Measurements from ENCODE around the gene KLHL36. TPM values are rescaled to one million over a fixed set of nuclear protein-coding genes. Genes with fewer than 3 reads are reported as not detected.

The KLHL36 gene
- total RNA-seq, 1 donor from 2014 or later: 53.0 TPM

DNA sequence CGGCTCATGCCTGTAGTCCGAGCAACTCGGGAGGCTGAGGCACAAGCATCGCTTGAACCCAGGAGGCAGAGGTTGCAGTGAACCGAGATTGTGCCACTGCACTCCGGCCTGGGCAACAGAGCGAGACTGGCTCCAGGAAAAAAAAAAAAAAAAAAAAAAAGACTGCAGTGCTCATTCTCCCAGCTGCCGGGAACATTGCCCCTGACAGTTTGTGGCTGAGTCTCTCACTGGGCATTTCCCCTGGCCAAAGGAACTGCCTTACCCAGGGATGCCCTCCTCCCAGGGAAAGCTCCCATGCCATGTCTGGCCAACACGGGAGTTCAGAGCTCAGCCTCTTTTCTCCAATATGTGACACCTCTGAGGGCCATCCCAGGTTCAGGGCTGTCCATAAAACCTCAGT, 30.2 kb downstream of the KLHL36 start:
- Histone ChIP-seq H3K4me3 (no peak overlapping the region), H3K4me1 (no peaks in the 10 kb centered on the region), H3K9me3 (no peaks in the 10 kb centered on the region), H3K27me3 (ENCODE audit: low read depth) (peaks cover 12% of the 10 kb centered on the region), H3K27ac (no peak overlapping the region), H3K36me3 (no peaks in the 10 kb centered on the region)
- no peak for ATAC-seq
- DNase-seq: no peak
- intact Hi-C loops (cut with DNase I): loop anchor here (10.0 kb wide), 1 partner anchor 46 kb away; no protein-coding TSS in a partner anchor
- TF ChIP-seq, protein P1, sequence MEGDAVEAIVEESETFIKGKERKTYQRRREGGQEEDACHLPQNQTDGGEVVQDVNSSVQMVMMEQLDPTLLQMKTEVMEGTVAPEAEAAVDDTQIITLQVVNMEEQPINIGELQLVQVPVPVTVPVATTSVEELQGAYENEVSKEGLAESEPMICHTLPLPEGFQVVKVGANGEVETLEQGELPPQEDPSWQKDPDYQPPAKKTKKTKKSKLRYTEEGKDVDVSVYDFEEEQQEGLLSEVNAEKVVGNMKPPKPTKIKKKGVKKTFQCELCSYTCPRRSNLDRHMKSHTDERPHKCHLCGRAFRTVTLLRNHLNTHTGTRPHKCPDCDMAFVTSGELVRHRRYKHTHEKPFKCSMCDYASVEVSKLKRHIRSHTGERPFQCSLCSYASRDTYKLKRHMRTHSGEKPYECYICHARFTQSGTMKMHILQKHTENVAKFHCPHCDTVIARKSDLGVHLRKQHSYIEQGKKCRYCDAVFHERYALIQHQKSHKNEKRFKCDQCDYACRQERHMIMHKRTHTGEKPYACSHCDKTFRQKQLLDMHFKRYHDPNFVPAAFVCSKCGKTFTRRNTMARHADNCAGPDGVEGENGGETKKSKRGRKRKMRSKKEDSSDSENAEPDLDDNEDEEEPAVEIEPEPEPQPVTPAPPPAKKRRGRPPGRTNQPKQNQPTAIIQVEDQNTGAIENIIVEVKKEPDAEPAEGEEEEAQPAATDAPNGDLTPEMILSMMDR (IDR thresholded peaks at IDR 0.05): no peak

DNA sequence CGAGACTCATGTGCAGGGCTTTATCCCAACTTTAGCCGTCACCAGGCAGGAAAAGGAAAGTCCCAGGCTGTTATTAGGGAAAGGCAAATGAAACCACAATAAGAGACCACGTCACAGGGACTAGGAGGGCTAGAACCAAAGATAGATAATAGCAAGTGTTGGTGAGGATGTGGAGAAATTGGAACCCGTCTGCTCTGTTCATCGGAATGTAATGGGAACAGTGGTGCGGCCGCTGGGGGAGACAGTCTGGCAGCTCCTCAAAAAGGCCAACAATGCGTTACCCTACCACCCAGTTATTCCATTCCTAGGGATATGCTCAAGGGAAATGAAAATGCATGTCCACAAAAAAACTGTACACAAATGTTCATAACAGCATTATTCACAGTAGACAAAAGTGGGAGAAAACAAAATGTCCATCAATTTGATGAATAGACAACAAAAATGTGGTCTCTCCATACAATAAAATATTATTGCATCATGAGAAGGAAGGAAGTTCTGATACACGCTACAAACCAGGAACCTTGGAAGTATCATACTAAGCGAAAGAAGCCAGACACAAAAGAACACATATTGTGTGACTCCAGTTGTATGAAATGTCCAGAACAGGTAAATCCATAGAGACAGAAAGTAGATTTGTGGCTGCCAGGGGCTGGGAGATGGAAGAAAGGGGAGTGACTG, 32.0 kb downstream of the KLHL36 start:
- Histone ChIP-seq H3K9me3 (no peaks in the 10 kb centered on the region), H3K36me3 (no peaks in the 10 kb centered on the region), H3K27me3 (ENCODE audit: low read depth) (peaks cover 12% of the 10 kb centered on the region), H3K4me1 (no peaks in the 10 kb centered on the region), H3K27ac (no peak overlapping the region), H3K4me3 (no peak overlapping the region)
- intact Hi-C loops (cut with DNase I): no loop called here
- TF ChIP-seq, protein P1 (IDR thresholded peaks at IDR 0.05): no peak
- DNase-seq (no peak), ATAC-seq (no peak)

DNA sequence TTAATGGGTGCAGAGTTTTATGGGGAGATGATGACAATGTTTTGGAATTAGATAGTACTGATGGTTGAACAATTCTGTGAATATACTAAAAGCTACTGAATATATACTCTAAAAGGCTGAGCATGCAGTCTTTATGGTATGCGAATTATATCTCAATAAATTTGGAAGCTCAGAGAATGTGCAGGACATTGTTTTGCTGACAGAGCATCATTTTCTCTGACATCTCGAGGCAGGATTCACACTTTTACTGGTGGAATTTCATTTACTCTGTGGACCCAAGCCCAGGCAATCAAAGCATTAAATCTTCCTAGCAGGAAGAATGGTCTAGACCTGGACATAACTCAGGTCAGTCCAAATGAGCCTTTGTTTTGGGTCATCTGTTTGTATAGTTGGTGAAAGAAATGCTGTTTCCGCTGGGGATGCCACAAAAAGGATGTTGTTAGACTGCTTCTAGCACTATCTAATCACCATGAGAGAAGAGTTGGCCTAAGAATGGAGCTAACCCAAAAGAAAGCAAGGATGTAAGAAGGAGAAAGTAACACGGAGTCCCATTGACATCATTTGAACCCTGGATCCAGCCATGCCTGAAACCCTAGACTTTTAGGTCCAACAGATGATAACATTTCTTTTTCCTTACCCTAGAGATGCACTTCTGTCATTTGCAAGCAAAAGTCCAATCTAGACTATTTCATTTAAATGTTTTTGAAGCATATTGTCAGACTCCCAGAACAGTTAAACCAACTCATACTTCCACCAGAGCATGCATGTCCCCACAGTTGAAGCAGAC, 32.7 kb downstream of the KLHL36 start:
- TF ChIP-seq, protein P1 (IDR thresholded peaks at IDR 0.05): no peak
- DNase-seq (no peak), ATAC-seq (no peak)
- H3K4me1 ChIP-seq: no peaks in the 10 kb centered on the region
- H3K36me3 ChIP-seq: no peaks in the 10 kb centered on the region
- no peak overlapping the region for H3K4me3 ChIP-seq
- intact Hi-C loops (cut with DNase I): no loop called here
- H3K9me3 ChIP-seq: no peaks in the 10 kb centered on the region
- H3K27ac ChIP-seq: no peak overlapping the region
- H3K27me3 ChIP-seq (ENCODE audit: low read depth): peaks cover 12% of the 10 kb centered on the region

DNA sequence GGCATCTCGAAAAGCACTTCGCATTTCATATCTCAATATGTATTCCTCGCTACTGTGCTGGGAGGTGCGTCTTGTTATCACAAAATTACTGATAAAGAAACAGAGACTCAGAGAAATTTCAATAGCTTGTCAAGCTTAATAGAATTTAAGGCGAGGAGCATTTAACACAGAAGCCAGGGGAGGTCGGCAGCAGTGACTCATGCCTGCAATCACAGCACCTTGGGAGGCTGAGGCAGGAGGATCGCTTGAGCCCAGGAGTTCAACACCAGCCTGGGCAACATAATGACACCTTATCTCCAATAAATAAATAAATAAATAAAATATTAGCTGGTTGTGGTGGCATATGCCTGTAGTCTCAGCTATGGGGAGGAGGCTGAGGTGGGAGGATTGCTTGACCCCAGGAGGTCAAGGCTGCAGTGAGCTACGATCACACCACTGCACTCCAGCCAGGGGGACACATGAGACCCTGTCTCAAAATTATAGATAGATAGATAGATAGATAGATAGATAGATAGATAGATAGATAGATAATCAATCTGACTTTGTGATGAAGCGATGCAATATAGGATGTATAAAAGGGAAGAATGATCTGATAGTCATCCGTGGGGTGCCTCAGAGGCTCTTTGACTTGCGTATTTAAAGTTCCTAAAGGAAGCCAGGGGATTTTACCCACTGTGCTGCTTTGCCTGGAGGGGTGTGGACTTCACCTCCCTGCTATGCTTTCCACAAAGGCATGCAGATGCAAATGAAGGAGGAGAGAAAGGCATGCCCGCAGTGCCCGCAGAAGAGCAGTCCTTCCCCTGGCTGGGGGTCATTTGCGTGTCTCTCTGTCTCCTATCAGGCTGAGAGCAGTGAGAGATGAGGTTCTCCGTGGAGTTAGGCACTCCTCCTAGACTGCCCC, 35.6 kb downstream of the KLHL36 start:
- TF ChIP-seq, protein P1 (IDR thresholded peaks at IDR 0.05): no peak
- intact Hi-C loops (cut with DNase I): no loop called here

DNA sequence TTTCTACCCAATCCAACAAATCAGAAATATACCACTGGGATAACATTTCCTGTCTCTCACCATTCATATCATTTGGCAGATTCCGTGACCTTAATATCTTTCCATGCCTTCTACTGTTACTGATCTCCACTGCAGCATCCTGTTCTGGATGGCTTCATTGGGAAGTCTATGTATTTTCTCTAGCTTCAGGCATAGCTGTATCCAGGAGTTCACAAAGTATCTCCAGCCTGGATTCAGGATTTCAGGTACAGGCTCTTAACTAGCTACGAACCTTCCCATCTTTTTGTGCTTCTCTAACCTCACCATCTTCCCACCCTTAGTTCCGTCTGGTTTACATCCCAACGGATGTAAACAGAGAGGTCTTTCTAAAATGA, 36.3 kb downstream of the KLHL36 start:
- Histone ChIP-seq H3K36me3 (no peaks in the 10 kb centered on the region), H3K27ac (no peak overlapping the region), H3K4me3 (no peak overlapping the region), H3K9me3 (no peaks in the 10 kb centered on the region), H3K4me1 (no peaks in the 10 kb centered on the region), H3K27me3 (ENCODE audit: low read depth) (peaks cover 3% of the 10 kb centered on the region)
- no peak for ATAC-seq
- TF ChIP-seq, protein P1 (IDR thresholded peaks at IDR 0.05): no peak
- DNase-seq: no peak
- intact Hi-C loops (cut with DNase I): no loop called here

More for the DNA sequence above, 35.6 kb downstream of the KLHL36 start:
- no peak for DNase-seq
- H3K27me3 ChIP-seq (ENCODE audit: low read depth): peaks cover 3% of the 10 kb centered on the region
- no peak overlapping the region for H3K27ac ChIP-seq
- H3K36me3 ChIP-seq: no peaks in the 10 kb centered on the region
- no peak overlapping the region for H3K4me3 ChIP-seq
- ATAC-seq: no peak
- H3K4me1 ChIP-seq: no peaks in the 10 kb centered on the region
- no peaks in the 10 kb centered on the region for H3K9me3 ChIP-seq

Measured in lower lobe of right lung (tissue), 2 donors.